ENCODE data around the gene ZBTB20. TPM values are rescaled to one million over a fixed set of nuclear protein-coding genes. Genes with fewer than 3 reads are reported as not detected.

ZBTB20 gene
- polyA plus RNA-seq, 1 donor from 2014 or later, result 4.8 TPM

DNA sequence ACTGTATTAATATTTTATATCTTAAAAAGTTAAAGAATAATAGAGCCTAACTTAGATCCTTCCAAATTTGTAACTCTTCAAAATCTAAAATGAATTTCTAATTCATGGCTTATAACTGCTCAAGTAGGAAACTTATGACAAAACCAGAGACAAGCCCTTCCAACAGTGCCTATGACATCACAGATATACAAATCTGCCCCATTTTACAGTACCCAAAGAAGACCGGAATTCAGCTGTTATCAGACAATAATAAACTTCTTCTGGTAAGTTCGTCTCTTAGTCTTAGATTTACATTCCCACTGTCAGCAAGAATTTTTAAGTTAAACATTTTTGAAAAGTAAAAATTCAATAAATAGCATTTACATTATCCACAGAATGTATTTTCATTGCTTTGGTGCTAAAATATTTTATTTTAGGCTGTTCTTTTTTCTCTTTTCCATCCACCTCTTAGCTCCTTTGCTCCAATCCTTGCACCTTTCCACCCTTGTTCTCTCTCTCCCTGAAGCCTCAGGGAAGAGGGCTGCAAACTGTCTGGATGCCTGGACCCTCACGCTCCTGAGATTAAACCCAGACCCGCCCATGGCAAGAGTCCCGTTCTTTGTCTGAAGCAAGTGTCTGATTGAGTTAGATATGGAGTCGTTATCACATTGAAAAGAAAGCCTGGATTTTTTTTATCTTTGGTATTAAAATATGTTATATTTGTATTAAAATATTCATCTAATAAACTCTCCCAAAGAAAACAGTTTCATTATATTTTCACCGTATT lies 312.7 kb downstream of the ZBTB20 start:
- no peaks in the 10 kb centered on the region for H3K27me3 ChIP-seq (ENCODE audit: insufficient read depth, low read depth, low read length)
- H3K36me3 ChIP-seq (ENCODE audit: insufficient read depth, low read length), result no peaks in the 10 kb centered on the region
- no peak overlapping the region for H3K4me3 ChIP-seq (ENCODE audit: low read length)
- no peaks in the 10 kb centered on the region for H3K79me2 ChIP-seq (replicated peaks; ENCODE audit: insufficient read depth, low read length)
- no peaks in the 10 kb centered on the region for H3F3A ChIP-seq (ENCODE audit: insufficient read depth, low read length, poor library complexity, severe bottlenecking)
- no peak overlapping the region for H3K4me2 ChIP-seq (ENCODE audit: low read length)
- H3K9ac ChIP-seq (ENCODE audit: low read length), result no peak overlapping the region
- no peak overlapping the region for H2AFZ ChIP-seq (ENCODE audit: low read depth, low read length)
- no peaks in the 10 kb centered on the region for H3K9me2 ChIP-seq (ENCODE audit: insufficient read depth, low read length)
- H4K20me1 ChIP-seq (ENCODE audit: insufficient read depth), result no peaks in the 10 kb centered on the region
- H3K27ac ChIP-seq (ENCODE audit: low read length), result no peak overlapping the region
- H3K9me3 ChIP-seq (ENCODE audit: low read length), result no peaks in the 10 kb centered on the region
- TF ChIP-seq, protein P1, sequence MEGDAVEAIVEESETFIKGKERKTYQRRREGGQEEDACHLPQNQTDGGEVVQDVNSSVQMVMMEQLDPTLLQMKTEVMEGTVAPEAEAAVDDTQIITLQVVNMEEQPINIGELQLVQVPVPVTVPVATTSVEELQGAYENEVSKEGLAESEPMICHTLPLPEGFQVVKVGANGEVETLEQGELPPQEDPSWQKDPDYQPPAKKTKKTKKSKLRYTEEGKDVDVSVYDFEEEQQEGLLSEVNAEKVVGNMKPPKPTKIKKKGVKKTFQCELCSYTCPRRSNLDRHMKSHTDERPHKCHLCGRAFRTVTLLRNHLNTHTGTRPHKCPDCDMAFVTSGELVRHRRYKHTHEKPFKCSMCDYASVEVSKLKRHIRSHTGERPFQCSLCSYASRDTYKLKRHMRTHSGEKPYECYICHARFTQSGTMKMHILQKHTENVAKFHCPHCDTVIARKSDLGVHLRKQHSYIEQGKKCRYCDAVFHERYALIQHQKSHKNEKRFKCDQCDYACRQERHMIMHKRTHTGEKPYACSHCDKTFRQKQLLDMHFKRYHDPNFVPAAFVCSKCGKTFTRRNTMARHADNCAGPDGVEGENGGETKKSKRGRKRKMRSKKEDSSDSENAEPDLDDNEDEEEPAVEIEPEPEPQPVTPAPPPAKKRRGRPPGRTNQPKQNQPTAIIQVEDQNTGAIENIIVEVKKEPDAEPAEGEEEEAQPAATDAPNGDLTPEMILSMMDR (IDR thresholded peaks at IDR 0.05; ENCODE audit: poor library complexity, severe bottlenecking), result no peak
- TF ChIP-seq POLR2AphosphoS5 (IDR thresholded peaks at IDR 0.05), result no peak
- no peak for TF ChIP-seq EZH2 (IDR thresholded peaks at IDR 0.05; ENCODE audit: borderline replicate concordance, insufficient read depth, low read length, poor library complexity, severe bottlenecking)
- TF ChIP-seq, protein P2, sequence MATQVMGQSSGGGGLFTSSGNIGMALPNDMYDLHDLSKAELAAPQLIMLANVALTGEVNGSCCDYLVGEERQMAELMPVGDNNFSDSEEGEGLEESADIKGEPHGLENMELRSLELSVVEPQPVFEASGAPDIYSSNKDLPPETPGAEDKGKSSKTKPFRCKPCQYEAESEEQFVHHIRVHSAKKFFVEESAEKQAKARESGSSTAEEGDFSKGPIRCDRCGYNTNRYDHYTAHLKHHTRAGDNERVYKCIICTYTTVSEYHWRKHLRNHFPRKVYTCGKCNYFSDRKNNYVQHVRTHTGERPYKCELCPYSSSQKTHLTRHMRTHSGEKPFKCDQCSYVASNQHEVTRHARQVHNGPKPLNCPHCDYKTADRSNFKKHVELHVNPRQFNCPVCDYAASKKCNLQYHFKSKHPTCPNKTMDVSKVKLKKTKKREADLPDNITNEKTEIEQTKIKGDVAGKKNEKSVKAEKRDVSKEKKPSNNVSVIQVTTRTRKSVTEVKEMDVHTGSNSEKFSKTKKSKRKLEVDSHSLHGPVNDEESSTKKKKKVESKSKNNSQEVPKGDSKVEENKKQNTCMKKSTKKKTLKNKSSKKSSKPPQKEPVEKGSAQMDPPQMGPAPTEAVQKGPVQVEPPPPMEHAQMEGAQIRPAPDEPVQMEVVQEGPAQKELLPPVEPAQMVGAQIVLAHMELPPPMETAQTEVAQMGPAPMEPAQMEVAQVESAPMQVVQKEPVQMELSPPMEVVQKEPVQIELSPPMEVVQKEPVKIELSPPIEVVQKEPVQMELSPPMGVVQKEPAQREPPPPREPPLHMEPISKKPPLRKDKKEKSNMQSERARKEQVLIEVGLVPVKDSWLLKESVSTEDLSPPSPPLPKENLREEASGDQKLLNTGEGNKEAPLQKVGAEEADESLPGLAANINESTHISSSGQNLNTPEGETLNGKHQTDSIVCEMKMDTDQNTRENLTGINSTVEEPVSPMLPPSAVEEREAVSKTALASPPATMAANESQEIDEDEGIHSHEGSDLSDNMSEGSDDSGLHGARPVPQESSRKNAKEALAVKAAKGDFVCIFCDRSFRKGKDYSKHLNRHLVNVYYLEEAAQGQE (IDR thresholded peaks at IDR 0.05; ENCODE audit: borderline replicate concordance), result no peak
- TF ChIP-seq RAD21 (conservative IDR thresholded peaks at IDR 0.05), result no peak
- no peak for TF ChIP-seq EP300 (conservative IDR thresholded peaks at IDR 0.05; ENCODE audit: poor library complexity, severe bottlenecking)
- no peak for TF ChIP-seq MXI1 (conservative IDR thresholded peaks at IDR 0.05; ENCODE audit: poor library complexity, severe bottlenecking)
- TF ChIP-seq TAF1 (IDR thresholded peaks at IDR 0.05; ENCODE audit: low read depth), result no peak
- TF ChIP-seq SMC3 (conservative IDR thresholded peaks at IDR 0.05; ENCODE audit: poor library complexity), result no peak

DNA sequence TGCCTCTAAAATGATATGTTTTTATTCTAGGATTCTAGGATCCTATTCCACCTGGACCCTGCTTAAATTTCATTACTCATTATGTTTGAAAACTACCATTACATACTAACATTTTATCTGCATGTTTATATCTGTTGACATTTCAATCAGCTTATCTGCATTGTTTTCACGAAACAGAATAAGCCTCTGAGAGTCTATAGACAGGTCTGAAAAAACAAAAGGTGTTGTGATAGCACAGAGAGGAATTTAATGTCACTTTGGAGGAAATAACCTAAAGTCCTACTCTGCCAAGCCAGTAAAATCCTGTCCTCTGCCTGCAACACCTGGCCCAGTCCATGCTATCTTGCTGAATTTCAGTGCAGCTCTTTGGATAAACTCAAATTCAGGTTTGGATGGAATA lies 315.2 kb downstream of the ZBTB20 start:
- H3K4me3 ChIP-seq (ENCODE audit: low read length), result no peak overlapping the region
- H2AFZ ChIP-seq (ENCODE audit: low read depth, low read length), result no peak overlapping the region
- no peaks in the 10 kb centered on the region for H4K20me1 ChIP-seq (ENCODE audit: insufficient read depth)
- TF ChIP-seq SMC3 (conservative IDR thresholded peaks at IDR 0.05; ENCODE audit: poor library complexity) (no peak), EP300 (conservative IDR thresholded peaks at IDR 0.05; ENCODE audit: poor library complexity, severe bottlenecking) (no peak), RAD21 (conservative IDR thresholded peaks at IDR 0.05) (no peak), EZH2 (IDR thresholded peaks at IDR 0.05; ENCODE audit: borderline replicate concordance, insufficient read depth, low read length, poor library complexity, severe bottlenecking) (no peak), MXI1 (conservative IDR thresholded peaks at IDR 0.05; ENCODE audit: poor library complexity, severe bottlenecking) (no peak), TAF1 (IDR thresholded peaks at IDR 0.05; ENCODE audit: low read depth) (no peak), POLR2AphosphoS5 (IDR thresholded peaks at IDR 0.05) (no peak)
- TF ChIP-seq, protein P2 (IDR thresholded peaks at IDR 0.05; ENCODE audit: borderline replicate concordance), result no peak
- TF ChIP-seq, protein P1 (IDR thresholded peaks at IDR 0.05; ENCODE audit: poor library complexity, severe bottlenecking), result no peak
- H3K9me2 ChIP-seq (ENCODE audit: insufficient read depth, low read length), result no peaks in the 10 kb centered on the region
- H3K79me2 ChIP-seq (replicated peaks; ENCODE audit: insufficient read depth, low read length), result no peaks in the 10 kb centered on the region
- H3K9ac ChIP-seq (ENCODE audit: low read length), result no peak overlapping the region
- no peak overlapping the region for H3K4me2 ChIP-seq (ENCODE audit: low read length)
- no peaks in the 10 kb centered on the region for H3K9me3 ChIP-seq (ENCODE audit: low read length)
- H3K27ac ChIP-seq (ENCODE audit: low read length), result no peak overlapping the region
- H3K27me3 ChIP-seq (ENCODE audit: insufficient read depth, low read depth, low read length), result no peaks in the 10 kb centered on the region
- no peaks in the 10 kb centered on the region for H3K36me3 ChIP-seq (ENCODE audit: insufficient read depth, low read length)
- no peaks in the 10 kb centered on the region for H3F3A ChIP-seq (ENCODE audit: insufficient read depth, low read length, poor library complexity, severe bottlenecking)

Measured in neural cell (in vitro differentiated cells).